HG02571 (cell line): ENCODE measurements around the gene XBP1.
"Not testable (repeated sequence)": the region's sequence is repeated elsewhere in the genome, so short reads cannot be mapped to it uniquely, and the experiment has no call there.

ENCODE experiments used
- ATAC-seq: cut with Tn5 transposase; IDR thresholded peaks from one replicate; pipeline ENCODE4 v1.9.1; 2021; ENCODE audit warnings: mild to moderate bottlenecking, moderate library complexity; ENCODE audit not compliant: unreplicated experiment

The XBP1 gene

GRCh38 chr22:28754512-28754911 is 45.9 kb downstream of the XBP1 start:
- not testable (repeated sequence) for ATAC-seq

- no peak for ATAC-seq
These were observed 49.9 kb downstream of the XBP1 start for GRCh38 chr22:28750471-28750881.
